GM12878 (cell line): ENCODE data around the gene NDUFA13. TPM values are rescaled to one million over a fixed set of nuclear protein-coding genes. Genes with fewer than 3 reads are reported as not detected.

Source experiments
- ATAC-seq: fragments of 200-7000 bp; cut with Tn5 transposase; 3 replicates; pipeline ENCODE4 v1.9.1; 2020; ENCODE audit warnings: mild to moderate bottlenecking, moderate library complexity
- BruUV-seq: library from RNA; stranded (reverse); fragments of 400-500 nt; replicated peaks from 2 replicates; lab custom pipeline; 2021; lab: Mats Ljungman, UMichigan
- CTCF ChIA-PET: fragments of 300-600 bp; sonication (Branson Sonifier 250); formaldehyde crosslinking; extraction: SDS; loops from one replicate; lab custom pipeline; 2021; ENCODE audit warnings: inconsistent platforms; lab: Yijun Ruan, JAX
- POLR2A ChIA-PET: fragments of 350-600 bp; formaldehyde crosslinking; extraction: SDS; loops from one replicate; lab custom pipeline; 2021; ENCODE audit warnings: inconsistent platforms; lab: Charles Lee
- RAD21 ChIA-PET: fragments of 300-600 bp; sonication (Branson Sonifier 250); formaldehyde crosslinking; loops from one replicate; lab custom pipeline; 2023; ENCODE audit warnings: antibody characterized with exemption; ENCODE audit not compliant: unreplicated experiment; lab: Charles Lee
- SMC1A ChIA-PET: fragments of 300-600 bp; sonication (Branson Sonifier 250); formaldehyde crosslinking; loops from one replicate; lab custom pipeline; 2023; ENCODE audit not compliant: unreplicated experiment, uncharacterized antibody; lab: Charles Lee
- DNase-seq: peaks from one replicate; pipeline ENCODE4 v3.0.0-alpha.2; 2011; ENCODE audit warnings: low read depth, low spot score
- FAIRE-seq: peaks from 3 replicates; lab custom pipeline; 2011; peaks lifted over from hg19 to GRCh38; lab: Jason Lieb, UNC
- H2AFZ ChIP-seq: 2 replicates; pipeline ENCODE4 v1.6.0; 2011; ENCODE audit warnings: low read depth, low read length, control low read depth; ENCODE audit not compliant: control insufficient read depth
- H3K27ac ChIP-seq: 2 replicates; pipeline ENCODE4 v1.5.1; 2011; ENCODE audit warnings: control low read depth; ENCODE audit not compliant: control insufficient read depth, insufficient read depth
- H3K27me3 ChIP-seq, 2 experiments: replicated peaks in 1 of 2; 2 replicates each; pipeline versions ENCODE4 v1.6.0 to v1.6.1; 2011; ENCODE audit warnings: low read length in 1 of 2; ENCODE audit not compliant: control insufficient read depth in 2 of 2, insufficient read depth in 2 of 2
- H3K36me3 ChIP-seq, 2 experiments: 2 replicates each; pipeline ENCODE4 v1.5.1; 2011; ENCODE audit warnings: low read length in 1 of 2; ENCODE audit not compliant: control insufficient read depth in 2 of 2, insufficient read depth in 2 of 2
- H3K4me1 ChIP-seq: 2 replicates; pipeline ENCODE4 v1.6.1; 2011; ENCODE audit warnings: mild to moderate bottlenecking, low read length, moderate library complexity, mixed read lengths; ENCODE audit not compliant: control insufficient read depth, insufficient read depth
- H3K4me2 ChIP-seq: 2 replicates; pipeline ENCODE4 v1.6.0; 2011; ENCODE audit warnings: control low read depth; ENCODE audit not compliant: control insufficient read depth, insufficient read depth
- H3K4me3 ChIP-seq: fragments of 200-600 bp; sonication (generic); 2 replicates; pipeline ENCODE4 v1.5.1; 2016
- H3K79me2 ChIP-seq: 2 replicates; pipeline ENCODE4 v1.6.0; 2011; ENCODE audit warnings: low read length; ENCODE audit not compliant: control insufficient read depth, insufficient read depth
- H3K9ac ChIP-seq: 2 replicates; pipeline ENCODE4 v1.8.0; 2011; ENCODE audit warnings: low read length, control low read depth, mixed read lengths; ENCODE audit not compliant: control insufficient read depth, insufficient read depth
- H3K9me3 ChIP-seq: replicated peaks from 3 replicates; pipeline ENCODE4 v1.5.1; 2011; ENCODE audit warnings: mild to moderate bottlenecking, low read length; ENCODE audit not compliant: control insufficient read depth, insufficient read depth
- H4K20me1 ChIP-seq: 2 replicates; pipeline ENCODE4 v1.6.0; 2011; ENCODE audit not compliant: control insufficient read depth, insufficient read depth
- NR2F1 ChIP-seq: fragments of 450-650 bp; conservative IDR thresholded peaks from 2 replicates; pipeline ENCODE4 v1.6.1; 2017; ENCODE audit warnings: mild to moderate bottlenecking
- RAD21 ChIP-seq: IDR thresholded peaks from 2 replicates; pipeline ENCODE4 v1.6.1; 2011; ENCODE audit warnings: mild to moderate bottlenecking, low read depth, low read length, moderate library complexity; ENCODE audit not compliant: insufficient read depth
- WGBS: methylation state at CpG from one replicate; pipeline ENCODE4 v1.1.6; 2016; ENCODE audit warnings: low lambda C conversion rate; ENCODE audit not compliant: insufficient replicate concordance, insufficient coverage; ENCODE audit errors: missing lambda C conversion rate; 5-methylcytosine and 5-hydroxymethylcytosine counted together
- in situ Hi-C: fragments of 300-500 bp; cut with MboI; formaldehyde crosslinking; loops from 9 replicates; pipeline ENCODE4 v1.14.3; 2018; ENCODE audit warnings: mixed read lengths
- intact Hi-C: fragments of 100-400 bp; cut with micrococcal nuclease; formaldehyde crosslinking; loops from one replicate; pipeline ENCODE4 v1.14.2; 2022; ENCODE audit not compliant: unreplicated experiment
- polyA plus RNA-seq, 11 experiments: library from polyadenylated mRNA; depleted of rRNA in 4 of 11; unstranded in 6 of 11; stranded (reverse) in 5 of 11; fragments of >200 nt; fragmentation: Nextera tagmentation in 4 of 11; fragmentation: Illumina TruSeq in 1 of 11; extraction: Ambion mirVana in 4 of 11; extraction: Trizol in 1 of 11; gene quantifications; 1 replicate in 1 of 11; 2 replicates in 10 of 11; pipeline versions ENCODE4 v1.2.1 to v1.2.3, GENCODE V29; 2011 to 2016; ENCODE audit warnings: inconsistent platforms in 2 of 11, missing spikeins in 2 of 11, low read depth in 1 of 11
- total RNA-seq, 4 experiments: library from RNA; depleted of rRNA in 3 of 4; stranded (reverse); fragments of >200 nt in 3 of 4; fragmentation: Illumina TruSeq in 1 of 4; extraction: Trizol in 1 of 4; gene quantifications; 2 replicates each; pipeline versions ENCODE4 v1.2.1 to v1.2.3, GENCODE V29; 2013 to 2021
- TF ChIP-seq, protein P1 (sequence below): IDR thresholded peaks from 2 replicates; pipeline ENCODE4 v1.6.1; 2012; ENCODE audit warnings: improper control_type of control experiment, low read depth, low read length; ENCODE audit not compliant: insufficient replicate concordance

NDUFA13 gene
- total and polyA plus RNA-seq, 10 of the 15 experiments (the other 5 are each of a cell fraction or from before 2014, with no cell fraction given): 224 to 586 (median 456) TPM

DNA sequence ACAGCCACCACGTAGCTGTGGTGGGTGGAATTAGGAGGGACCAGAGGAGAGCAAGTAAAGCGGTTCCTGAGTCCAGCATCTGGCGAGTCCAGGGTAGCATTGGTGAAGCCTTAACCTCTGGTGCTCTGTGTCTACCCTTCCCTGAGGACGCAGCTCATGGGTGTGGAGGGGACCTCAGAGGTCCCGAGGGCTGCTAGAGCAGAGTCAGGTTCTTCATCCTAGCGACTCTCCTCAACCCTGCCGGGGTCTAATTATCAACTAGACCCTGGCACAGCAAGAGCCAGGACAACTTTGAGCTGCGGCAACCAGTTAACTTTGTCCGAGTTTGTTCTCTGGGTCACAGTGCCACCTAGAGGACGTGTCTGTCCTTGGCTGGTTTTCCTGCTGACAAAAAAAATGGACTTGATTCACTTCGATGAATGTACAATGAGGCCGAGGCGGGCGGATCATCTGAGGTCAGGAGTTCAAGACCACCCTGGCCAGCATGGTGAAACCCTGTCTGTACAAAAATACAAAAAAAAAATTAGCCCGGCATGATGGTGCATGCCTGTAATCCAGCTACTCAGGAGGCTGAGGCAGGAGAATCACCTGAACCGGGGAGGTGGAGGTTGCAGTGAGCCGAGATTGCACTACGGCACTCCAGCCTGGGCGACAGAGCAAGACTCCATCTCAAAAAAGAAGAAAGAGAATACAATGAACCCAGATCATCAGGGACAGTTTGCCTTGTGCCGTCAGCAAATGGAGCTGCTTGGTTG, 25.6 kb upstream of the NDUFA13 start (continued):
- TF ChIP-seq, protein P1, sequence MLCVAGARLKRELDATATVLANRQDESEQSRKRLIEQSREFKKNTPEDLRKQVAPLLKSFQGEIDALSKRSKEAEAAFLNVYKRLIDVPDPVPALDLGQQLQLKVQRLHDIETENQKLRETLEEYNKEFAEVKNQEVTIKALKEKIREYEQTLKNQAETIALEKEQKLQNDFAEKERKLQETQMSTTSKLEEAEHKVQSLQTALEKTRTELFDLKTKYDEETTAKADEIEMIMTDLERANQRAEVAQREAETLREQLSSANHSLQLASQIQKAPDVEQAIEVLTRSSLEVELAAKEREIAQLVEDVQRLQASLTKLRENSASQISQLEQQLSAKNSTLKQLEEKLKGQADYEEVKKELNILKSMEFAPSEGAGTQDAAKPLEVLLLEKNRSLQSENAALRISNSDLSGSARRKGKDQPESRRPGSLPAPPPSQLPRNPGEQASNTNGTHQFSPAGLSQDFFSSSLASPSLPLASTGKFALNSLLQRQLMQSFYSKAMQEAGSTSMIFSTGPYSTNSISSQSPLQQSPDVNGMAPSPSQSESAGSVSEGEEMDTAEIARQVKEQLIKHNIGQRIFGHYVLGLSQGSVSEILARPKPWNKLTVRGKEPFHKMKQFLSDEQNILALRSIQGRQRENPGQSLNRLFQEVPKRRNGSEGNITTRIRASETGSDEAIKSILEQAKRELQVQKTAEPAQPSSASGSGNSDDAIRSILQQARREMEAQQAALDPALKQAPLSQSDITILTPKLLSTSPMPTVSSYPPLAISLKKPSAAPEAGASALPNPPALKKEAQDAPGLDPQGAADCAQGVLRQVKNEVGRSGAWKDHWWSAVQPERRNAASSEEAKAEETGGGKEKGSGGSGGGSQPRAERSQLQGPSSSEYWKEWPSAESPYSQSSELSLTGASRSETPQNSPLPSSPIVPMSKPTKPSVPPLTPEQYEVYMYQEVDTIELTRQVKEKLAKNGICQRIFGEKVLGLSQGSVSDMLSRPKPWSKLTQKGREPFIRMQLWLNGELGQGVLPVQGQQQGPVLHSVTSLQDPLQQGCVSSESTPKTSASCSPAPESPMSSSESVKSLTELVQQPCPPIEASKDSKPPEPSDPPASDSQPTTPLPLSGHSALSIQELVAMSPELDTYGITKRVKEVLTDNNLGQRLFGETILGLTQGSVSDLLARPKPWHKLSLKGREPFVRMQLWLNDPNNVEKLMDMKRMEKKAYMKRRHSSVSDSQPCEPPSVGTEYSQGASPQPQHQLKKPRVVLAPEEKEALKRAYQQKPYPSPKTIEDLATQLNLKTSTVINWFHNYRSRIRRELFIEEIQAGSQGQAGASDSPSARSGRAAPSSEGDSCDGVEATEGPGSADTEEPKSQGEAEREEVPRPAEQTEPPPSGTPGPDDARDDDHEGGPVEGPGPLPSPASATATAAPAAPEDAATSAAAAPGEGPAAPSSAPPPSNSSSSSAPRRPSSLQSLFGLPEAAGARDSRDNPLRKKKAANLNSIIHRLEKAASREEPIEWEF: no peak
- no peak for TF ChIP-seq NR2F1
- peak; percentile 95 for TF ChIP-seq RAD21
- TF ChIP-seq, all 136 proteins: peak for 8

DNA sequence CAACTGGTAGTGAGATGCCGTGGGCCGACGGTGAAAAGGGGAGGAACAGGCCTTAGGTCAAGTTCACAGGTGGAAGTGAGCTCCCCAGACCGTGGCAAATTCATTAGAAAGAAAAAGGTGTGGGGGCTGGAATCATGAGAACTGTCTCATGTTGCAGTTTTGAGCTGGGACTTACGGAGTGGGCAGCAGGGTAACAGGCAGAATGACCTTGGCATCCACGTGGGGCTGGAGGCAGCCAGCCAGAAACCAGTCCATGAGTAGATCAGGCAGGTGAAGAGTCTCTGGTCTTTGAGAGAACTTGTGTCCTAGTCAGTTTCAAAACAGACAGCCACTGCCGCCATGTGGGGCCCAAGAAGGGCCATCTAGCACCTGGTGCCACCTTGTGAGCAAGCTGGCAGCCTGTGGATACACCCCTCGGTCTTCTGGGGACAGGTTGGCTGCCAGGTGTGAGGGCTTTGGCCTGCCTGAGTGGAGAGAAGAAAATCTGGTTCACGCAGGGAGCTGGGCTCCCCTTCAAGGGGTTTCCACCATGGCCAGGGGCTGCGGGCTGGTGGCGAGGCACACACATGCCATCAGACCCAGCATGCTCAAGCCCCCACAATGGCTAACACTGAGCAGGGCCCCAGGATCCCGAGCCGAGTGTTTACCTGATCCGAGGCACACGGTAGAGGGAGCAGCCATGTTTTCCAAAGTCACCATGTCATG, 24.6 kb upstream of the NDUFA13 start:
- RAD21 ChIA-PET: interaction anchor here (0.9 to 4.8 kb wide), 9 partner anchors 82 to 346 kb away, joined by 3 to 72 read pairs (median 11); partner anchors contain the start of gene GATAD2A

More for the DNA sequence above, 24.6 kb upstream of the NDUFA13 start:
- peaks cover 9% of the 10 kb centered on the region for H3K79me2 ChIP-seq
- in situ Hi-C loops: loop anchor here (5.0 to 10.0 kb wide), 2 partner anchors 124 to 347 kb away; no protein-coding TSS in a partner anchor
- no peak overlapping the region for H3K4me3 ChIP-seq
- ATAC-seq (no peak), FAIRE-seq (no peak), DNase-seq (no peak)
- H3K27ac ChIP-seq: no peak overlapping the region
- no peaks in the 10 kb centered on the region for H3K27me3 ChIP-seq
- ChIA-PET SMC1A (interaction anchor here (1.4 to 5.1 kb wide), 8 partner anchors 63 to 129 kb away, joined by 5 to 97 read pairs (median 10); partner anchors contain the start of gene GATAD2A), CTCF (interaction anchor here (1.1 to 9.3 kb wide), 20 partner anchors 10 to 298 kb away, joined by 3 to 223 read pairs (median 9); partner anchors contain the start of genes GATAD2A, NDUFA13 and TSSK6), POLR2A (interaction anchor here (1.1 to 3.1 kb wide), 3 partner anchors 118 to 131 kb away, joined by 3 to 16 read pairs (median 6); no protein-coding TSS in a partner anchor)
- H2AFZ ChIP-seq: no peak overlapping the region
- WGBS: 88% methylated on average over 15 of the region's 15 CpGs
- H3K4me1 ChIP-seq: peaks cover 19% of the 10 kb centered on the region
- no peaks in the 10 kb centered on the region for H4K20me1 ChIP-seq
- BruUV-seq: no TSS peak
- TF ChIP-seq, protein P1: no peak
- no peaks in the 10 kb centered on the region for H3K9me3 ChIP-seq
- H3K9ac ChIP-seq: no peak overlapping the region
- no peak overlapping the region for H3K4me2 ChIP-seq
- intact Hi-C loops: no loop called here
- H3K36me3 ChIP-seq: peaks cover 29 to 40% of the 10 kb centered on the region in 2 experiments; a peak in 3 of 4 replicates
